Medulla oblongata (tissue), 1 donor: ENCODE results near the gene CEPT1.

Experiments
- DNase-seq: peaks from one replicate; pipeline ENCODE4 v3.0.0-alpha.2; 2015; ENCODE audit errors: extremely low spot score

CEPT1 gene

DNA sequence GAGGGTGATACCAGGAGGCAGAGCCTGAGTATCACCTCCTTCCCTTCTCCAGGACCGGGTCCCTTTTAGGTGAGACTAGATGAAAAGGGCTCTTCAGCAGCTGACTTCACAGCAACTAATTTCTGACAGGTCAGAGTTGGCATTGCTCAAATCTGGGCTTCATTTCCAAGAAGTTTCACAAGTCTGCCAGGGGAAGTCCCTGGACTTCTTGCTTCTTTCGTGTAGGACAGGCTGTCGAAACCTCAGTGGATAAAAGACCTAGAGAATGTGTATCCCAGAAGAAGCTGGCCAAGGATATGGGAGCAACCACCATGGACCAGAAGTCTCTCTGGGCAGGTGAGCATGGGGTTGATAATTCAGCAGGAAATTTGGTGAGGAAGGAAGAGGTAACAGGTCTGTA, 87.4 kb downstream of the CEPT1 start, which contains the start of gene CHI3L2:
TSS of gene CHI3L2 (plus strand) at position 280 of the 400 bp plus-strand sequence. CDS start at position 297, 17 bp downstream.
- DNase-seq, result no peak

DNA sequence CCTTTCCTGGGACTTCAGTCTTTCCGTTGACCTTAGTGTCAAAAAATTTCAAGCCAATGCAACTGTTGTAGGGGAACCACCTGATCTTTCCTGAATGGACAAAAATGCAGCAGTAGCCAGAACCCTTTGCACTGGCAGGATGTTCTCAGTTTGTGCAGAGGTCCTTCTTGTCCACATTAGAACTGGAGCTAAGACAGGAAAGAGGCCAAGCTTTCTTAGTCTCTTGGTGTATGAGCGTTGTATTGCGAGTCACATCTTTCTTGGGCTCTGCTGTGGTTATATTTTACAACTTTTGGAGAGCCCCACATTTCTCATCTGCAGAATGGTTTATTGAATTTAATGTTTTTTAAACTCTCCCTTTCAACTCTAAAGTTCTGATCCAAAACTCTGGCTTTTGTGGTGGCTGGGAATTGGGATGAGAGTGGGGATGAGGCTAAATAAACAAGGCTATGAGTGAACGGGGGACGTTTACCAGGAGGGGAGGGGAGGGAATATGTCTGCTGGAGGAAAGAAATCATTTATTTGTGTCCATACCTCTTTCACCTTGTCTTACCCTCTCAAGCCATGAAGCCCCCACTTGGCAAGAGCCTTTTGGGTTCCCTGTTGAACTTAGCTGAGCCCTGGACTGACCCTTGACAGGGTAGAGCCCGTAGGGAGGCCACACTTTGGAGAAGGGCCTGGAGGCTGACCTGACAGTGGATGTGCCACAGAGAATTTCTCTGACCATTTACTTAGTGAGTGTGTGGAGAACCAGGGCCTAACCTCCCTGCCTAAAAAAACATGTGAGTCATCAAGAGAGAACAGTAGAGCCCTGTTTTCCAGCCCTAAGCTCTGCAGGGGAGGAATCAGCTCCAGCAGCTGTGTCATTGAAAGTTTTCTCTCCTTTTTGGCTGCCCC, 88.1 kb downstream of the CEPT1 start:
- DNase-seq, result peak; percentile 83

DNA sequence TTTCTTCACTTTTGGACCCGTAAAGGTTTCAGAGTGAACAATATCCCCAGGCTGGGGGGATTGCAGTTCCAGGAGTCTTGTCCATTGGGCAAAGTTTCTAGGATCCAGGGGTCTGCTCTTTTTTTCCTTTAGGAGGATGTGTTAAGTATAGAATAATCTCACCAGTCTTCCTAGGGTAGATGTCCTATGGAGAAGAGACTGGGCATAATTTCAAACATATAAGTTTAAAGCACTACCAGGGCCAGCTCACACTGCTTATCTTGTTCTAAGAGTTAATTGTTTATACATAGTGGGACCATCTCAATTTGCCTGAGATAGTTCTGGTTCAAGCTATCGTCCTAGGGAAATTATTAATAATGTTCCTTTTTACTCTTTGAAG, 88.7 kb downstream of the CEPT1 start:
- no peak for DNase-seq

DNA sequence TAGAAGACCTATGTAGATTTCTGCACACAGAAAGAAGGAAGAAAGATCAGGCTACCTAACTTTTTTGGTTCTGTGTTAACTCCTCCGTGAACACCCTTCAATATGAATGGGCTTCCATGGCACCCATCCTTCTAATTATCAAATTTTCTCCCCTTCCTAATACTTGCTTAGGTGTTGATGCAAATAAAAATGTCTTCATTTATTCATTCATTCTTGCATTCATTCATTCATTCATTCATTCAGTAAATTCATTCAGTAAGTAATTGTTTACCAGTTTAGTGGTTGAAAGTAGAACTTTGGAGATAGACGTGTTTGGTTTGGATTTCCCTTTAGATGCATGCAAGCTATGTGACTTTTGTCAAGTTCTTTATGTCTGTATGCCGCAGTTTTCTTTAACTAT, 92.1 kb downstream of the CEPT1 start:
- no peak for DNase-seq

DNA sequence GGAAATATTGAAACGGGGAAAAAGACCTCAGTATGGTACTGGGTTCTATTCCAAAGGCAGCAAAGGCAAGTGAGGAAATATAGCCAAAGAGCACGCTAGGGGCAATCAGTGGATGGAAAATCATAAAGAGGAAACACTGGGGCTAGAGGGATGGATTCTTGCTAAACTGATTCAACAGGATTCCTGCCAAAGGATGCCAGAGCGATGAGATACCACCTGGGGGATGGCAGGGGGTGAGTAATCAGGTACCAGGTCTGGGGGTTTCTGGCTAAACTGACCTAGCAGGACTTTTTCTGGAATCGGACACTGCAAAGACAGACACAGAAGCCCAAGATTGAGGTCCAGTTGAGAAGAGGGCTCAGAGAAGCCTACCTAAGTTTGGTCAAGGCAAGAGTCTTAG, 94.2 kb downstream of the CEPT1 start:
- no peak for DNase-seq
